DMS 273 treated with DMSO at 0.1 percent for 48 hours (cell line): Measurements from ENCODE around the gene CAPRIN1.
"Not testable (repeated sequence)": the region's sequence is repeated elsewhere in the genome, so short reads cannot be mapped to it uniquely, and the experiment has no call there.

Source experiments
- DNase-seq: peaks from one replicate; lab custom pipeline; 2025; lab: John Stamatoyannopoulos, UW

CAPRIN1 gene

DNA sequence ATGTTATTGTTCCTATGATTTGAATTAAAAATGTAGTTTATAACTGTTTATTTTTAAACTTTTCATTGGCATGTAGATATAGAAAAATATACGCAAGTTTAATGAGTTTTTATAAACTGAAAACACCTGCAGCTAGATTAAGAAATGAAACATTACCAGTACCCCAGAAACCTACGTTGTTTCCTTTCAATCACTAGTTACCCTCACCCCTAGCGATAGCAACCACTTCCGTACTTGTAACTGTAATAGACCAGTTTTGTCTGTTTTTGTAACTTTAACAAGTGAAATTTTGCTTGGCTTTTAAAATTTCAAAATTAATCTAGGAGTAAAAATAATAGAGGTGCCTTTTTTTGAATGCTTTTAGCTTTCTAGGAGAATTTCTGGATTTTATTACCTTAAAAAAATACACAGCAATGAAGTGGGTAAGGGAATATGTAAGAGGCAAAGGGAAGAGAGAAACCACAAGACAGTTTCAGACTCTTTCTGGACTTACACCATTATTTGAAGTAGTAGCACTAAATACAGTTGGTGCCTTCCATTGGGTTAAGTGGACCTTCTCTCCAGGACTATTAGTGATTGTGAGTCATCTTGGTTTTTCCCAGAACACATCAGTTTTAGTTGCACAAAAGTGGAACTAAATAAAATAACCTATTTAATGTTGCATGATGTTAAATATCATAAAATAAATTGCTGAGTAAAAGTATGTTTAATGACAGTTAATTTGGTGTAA is 35.2 kb downstream of the CAPRIN1 start:
- DNase-seq: no peak

DNA sequence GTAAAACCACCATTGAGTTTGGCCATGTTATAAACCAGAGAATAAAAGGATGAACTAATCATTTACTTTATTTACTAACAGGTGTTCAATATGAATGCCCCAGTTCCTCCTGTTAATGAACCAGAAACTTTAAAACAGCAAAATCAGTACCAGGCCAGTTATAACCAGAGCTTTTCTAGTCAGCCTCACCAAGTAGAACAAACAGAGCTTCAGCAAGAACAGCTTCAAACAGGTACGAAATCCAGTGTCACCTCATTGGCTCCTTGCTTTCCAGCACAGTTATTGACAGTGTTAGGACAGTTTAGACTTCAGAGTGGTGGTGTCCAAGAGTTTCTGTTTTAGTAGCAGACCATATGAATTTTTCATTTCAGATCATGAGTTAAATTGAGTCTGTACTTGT is 40.3 kb downstream of the CAPRIN1 start:
- DNase-seq: no peak

DNA sequence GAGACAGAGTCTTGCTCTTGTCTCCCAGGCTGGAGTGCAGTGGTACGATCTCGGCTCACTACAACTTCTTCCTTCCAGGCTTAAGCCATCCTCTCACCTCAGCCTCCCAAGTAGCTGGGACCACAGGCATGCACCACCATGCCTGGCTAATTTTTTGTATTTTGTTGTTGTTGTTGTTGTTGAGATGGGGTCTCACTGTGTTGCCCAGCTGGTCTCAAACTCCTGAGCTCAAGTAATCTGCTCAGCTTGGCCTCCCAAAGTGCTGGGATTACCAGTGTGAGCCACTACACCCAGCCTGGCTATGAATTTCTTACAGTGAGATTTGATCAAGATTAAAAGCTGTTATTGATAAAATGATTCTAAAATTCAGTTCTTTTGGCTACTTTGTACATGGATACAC is 43.4 kb downstream of the CAPRIN1 start:
- not testable (repeated sequence) for DNase-seq

DNA sequence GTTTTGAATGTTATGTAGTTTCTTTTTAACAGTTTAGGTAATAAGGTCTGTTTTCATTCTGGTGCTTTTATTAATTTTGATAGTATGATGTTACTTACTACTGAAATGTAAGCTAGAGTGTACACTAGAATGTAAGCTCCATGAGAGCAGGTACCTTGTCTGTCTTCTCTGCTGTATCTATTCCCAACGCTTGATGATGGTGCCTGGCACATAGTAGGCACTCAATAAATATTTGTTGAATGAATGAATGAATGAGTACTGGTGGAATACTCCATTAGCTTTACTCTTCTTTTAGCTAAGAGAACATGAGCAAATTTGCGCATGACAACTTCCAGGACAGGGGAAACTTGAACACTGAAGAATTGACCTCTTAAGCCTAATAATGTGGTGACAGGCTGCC is 47.3 kb downstream of the CAPRIN1 start:
- no peak for DNase-seq

DNA sequence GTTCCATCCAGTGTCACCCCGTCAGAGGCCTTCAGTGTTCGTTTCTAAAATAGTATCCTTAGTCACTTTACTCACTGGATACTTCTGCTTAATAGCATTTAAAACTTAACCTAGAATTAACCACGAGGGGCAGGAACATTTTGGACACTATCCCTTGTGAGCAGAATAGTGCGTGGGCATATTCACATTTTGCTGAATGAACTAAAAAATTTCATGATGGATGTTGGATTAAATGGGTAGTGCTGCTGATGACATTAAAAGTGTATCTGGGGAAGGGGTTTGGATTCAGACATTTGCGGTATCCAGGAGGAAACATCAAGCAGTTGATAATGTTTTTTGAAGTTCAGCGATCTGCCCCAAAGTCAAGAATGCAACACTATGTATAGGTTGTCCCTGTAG is 53.1 kb downstream of the CAPRIN1 start:
- DNase-seq: no peak

DNA sequence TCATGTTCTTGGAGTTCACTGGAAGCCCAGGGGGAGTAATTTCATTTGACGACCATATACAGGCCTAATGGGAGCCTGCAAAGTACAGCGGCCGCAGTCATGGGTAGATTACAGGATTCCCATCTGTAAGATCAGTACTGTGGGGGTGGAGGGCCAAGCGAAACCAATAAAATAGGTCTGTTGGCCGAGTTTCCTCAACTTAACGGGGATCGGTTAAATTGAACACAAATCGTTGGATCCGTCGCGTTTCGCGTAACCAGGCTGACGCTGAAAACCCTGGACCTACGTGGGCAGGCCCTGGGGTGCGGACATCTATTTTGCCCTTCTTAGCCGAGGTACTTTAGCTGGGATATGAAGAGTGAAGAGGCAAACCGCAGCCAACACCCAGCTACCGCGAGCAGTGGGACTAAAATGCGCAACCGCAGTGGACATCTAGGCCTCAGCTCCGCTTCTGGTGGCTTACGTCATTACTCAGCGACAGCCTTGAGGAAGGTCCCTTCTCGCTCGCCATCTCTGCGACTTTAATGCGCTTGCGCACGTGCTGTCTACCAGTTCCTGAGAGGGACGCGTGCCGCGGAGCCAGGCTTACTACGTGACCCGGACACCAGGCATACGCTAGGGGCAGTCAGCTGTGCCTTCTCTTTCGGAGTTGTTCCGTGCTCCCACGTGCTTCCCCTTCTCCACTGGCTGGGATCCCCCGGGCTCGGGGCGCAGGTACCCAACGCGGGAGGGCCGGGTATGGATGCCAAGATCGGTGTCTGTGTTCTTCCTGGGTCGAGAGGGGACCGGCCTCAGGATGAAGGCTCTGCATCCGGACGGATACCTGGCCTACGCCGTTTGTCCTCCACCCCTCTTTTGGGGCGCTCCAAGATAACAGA is 53.8 kb downstream of the CAPRIN1 start, which contains the start of gene NAT10:
NAT10 (plus strand) TSS at position 551 of the 878 bp plus-strand sequence. CDS start 2,597 bp downstream, outside the sequence.
- DNase-seq: peak; percentile 93

DNA sequence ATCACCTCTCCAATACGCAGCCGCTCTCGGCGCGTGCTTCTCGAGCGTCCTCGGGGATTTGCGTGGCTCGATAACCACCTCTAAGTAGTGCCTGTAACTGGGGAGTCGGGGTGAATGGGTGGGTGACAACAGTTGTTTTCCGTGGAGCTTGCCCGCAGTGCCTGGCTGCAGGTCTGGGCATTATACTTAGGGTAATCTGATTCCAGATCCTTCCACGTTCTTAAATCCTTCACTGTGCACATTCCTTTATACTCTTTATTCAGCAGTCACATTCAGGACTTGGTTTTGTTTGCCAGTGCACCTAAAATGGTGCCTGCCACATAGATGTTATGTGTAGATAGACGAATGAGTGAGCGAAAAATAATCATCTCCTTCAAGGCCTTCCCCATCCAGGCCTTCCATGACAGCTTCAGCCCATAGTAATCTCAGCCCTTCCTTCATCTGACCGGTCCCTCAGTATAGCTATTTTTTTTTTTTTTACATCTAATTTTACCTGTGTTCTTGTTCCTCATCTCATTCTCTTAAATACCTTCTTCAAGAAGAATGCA is 54.5 kb downstream of the CAPRIN1 start:
- DNase-seq: no peak

DNA sequence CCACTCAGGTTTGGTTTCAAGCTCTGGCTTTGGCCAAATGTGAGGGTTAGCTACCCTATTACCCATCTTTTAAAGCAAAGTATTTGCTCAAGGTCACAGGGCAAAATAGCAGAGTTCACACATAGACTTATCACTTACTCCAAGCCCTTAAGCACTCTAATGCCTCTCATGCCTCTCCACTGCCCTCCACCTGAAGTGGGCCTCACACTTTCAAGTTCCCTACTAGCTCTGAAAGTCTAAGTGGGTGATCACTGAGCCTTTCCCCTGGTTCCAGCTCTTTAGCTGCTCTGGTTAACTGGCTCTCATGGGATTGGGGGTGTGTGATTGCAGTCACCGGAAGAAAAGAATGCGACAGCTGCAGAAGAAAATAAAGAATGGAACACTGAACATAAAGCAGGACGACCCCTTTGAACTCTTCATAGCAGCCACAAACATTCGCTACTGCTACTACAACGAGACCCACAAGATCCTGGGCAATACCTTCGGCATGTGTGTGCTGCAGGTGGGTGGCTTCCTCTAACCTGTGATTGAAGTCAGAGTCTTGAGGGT is 60.3 kb downstream of the CAPRIN1 start:
- DNase-seq: no peak

DNA sequence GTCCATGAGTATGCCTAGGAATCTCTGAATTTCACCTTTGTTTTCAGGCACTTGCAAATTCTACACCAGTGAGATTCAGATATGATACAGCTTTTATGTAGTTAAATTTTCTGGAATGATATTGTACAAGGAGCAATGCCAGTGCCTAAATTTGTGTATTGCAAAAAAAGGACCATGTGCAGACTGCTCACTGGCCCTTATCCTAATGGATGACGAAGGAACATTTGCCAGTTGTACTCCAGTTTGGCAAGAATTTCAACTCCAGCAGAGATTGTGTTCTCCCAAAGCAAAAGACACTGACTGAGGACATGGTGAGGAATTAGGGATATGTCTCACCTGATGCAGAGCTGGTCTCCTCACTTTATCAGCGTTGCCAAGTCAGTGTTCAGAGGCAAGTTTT is 62.5 kb downstream of the CAPRIN1 start:
- no peak for DNase-seq

DNA sequence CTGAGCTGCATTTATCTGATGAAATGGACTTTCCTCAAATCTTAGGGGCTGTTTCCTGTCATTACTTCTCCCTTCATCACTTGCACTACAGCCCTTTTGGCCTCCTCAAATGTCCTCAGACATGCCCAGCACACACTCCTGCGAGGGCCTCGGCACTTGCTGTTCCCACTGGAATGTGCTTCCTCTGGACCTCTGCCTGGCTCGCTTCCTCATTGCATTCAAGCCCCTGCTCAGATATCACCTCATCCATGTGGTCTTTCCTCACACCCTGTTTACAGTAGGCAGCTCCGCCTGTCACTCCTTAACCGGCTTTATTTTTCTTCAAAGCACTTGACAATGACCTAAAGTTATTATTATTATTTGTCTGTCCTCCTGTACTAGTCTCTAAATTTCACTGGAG is 62.9 kb downstream of the CAPRIN1 start:
- no peak for DNase-seq

DNA sequence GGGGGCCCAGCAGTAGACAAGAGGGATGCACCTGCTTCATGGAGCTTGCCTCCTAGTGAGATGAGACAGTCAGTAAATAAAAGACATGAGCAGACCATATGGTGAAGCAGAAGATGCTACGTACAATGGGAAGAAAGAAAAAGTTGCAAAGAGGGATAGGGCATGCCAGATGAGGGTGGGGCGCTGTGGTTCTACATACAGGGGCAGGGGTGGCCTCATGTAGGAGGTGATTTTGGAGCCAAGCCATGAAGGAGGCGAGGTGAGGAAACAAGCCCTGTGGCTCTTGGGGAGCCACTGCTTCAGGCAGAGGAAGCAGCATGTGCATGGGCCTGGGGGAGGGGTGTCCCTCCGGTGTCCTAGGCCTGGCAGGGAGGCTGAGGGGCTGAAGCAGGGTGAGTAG is 69.1 kb downstream of the CAPRIN1 start:
- no peak for DNase-seq

DNA sequence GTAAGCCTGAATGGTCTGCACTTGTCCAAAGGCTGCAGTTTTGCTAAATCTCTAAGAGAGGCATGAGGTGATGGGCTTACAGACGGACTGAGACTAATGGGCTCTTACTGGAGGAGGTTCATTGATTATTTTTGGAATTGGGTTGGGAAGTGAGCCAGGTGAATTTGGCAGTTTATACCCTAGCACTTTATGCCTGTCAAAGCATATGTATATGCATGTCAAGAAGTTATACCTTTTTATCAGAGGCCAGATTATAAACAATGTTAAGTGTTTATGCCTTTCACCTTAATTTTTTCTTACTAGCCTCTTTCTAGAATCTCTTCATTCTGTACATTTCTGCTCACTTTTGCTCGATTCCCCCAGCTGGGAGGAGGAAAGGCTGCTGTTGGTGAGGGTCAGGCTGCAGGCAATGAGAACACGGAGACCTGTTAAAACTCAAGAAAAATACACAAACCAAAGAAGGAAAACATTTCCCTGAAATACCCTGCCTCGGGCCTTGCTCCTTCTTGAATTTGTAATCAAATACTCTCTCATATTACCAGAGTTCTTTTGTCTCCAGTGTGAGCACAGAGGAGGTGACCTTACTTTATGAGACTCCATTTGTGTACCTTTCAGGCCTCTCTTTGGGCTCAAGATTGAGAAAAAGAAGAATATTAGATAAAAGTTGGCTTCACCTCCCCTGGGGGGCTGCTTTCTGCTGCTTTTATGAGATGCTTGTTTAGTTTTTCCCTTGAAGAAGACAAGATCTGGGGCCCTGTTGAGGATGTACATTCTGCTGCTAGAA is 73.5 kb downstream of the CAPRIN1 start:
- no peak for DNase-seq

DNA sequence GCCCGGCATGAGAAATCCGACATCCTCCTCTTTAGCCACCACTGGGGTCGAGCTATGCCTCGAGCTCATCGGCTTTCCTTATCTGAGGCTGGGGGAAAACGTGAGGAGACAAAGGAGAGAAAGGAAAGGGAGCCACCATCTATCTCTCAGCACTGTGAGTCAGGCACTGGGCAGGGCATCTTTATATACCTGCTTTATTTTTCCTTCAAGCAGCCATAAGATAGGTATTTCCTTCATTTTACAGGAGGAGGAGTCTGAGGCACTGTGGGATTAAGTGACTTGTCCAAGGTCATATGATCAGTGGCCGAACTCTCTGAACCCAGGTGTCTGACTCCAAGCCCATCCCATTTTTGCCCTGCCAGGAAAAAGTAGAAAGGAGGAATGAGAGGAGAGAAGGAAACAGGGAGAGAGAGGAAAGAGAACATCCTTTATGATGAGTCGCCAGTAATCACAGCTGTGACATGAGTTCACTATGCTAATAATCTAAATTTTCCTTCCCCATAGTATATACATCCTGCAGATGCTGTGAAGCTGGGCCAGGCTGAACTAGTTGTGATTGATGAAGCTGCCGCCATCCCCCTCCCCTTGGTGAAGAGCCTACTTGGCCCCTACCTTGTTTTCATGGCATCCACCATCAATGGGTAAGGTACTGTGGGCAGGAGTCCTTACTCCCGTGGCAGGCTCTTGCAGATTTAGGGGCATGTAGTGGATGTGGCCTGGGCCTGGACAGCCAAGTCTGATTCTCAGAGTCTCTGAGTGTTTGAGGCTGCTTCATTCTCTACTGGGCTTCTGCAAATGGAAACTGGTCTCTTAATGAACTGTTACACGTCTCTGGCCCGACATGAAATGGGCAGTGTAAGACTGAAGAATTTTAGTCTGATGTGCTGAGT is 75.7 kb downstream of the CAPRIN1 start:
- no peak for DNase-seq

DNA sequence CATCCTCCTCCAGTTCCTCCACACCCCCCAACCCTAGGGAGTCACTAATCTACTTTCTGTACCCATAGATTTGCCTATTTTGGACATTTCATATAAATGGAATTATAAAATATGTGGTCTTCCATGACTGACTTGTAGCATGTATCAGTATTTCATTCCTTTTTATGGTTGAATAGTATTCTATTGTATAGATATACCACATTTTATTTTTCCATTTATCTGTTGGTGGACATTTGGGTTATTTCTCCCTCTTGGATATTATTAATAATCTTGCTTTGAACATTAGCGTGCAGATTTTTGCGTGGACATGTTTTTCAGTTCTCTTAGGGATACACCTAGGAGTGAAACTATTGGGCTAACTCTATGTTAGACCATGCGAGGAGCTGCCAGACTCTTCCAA is 77.3 kb downstream of the CAPRIN1 start:
- no peak for DNase-seq

DNA sequence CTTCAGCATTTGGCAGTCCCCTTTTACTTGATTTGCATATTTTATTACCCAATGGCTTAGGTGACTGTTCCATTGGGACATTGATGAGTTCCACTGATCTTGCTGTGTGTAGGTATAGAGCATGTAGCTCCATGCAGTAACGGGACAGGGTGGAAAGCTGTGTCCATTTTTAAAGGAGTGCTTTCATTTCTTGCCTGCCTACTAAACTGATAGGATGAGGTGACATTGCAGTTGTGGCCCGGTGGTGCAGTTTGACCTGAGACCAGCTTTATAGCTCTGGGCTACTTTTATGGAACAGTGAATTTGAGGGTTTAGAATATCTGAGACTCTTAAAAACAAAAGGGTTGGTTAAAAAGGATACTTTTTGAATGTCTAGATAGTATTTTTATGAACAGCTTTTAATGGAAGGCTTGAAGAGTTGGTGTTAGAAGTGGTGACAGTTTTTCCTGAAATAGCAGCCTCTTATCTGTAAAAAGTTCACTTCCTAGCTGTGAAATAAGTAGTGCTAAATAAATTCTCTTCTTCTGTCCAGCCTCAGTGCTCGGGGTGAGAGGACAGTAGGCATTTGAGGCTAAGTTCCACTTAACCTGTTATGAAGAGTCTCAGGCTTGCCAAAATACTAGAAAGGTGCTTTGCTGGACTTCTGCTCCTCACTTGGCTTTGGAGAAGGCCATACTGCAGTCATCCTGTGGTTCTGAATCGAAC is 80.9 kb downstream of the CAPRIN1 start:
- DNase-seq: no peak

DNA sequence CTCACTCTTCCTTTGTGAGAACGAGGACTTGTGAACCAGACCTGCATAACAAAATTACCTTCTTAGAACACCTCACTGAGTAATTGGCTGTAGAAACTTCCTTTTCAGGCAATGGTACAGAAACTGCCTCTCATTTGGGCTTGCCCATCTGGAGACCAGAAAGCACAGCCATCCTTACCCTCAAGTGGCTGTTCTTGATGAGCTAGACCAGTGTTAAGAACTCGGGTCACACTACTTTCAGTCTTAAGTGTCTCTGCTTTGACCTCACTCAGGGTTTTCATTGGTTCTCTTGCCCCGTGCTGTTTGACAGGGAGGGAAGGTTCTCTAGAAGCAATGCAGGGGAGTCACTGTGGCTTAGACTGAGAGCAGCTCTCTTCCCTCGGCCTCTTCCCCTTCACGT is 83.2 kb downstream of the CAPRIN1 start:
- no peak for DNase-seq

DNA sequence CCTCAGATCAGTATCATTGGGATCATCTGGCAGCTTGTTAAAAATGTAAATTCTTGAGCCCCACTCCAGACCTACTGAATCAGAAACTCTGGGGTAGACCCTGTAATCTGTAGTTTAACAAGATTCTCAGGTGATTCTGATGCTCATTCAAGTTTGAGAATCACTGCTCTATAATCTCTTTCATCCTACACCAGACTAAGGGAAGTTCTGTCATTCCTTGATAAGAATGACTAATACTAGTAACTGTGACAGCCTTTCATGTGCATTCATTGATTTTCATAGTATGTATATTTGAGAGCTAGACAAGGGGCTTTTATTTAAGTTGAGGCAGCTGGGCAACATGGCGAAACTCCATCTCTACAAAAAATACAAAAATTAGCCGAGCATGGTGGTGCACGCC is 83.9 kb downstream of the CAPRIN1 start:
- DNase-seq: no peak

DNA sequence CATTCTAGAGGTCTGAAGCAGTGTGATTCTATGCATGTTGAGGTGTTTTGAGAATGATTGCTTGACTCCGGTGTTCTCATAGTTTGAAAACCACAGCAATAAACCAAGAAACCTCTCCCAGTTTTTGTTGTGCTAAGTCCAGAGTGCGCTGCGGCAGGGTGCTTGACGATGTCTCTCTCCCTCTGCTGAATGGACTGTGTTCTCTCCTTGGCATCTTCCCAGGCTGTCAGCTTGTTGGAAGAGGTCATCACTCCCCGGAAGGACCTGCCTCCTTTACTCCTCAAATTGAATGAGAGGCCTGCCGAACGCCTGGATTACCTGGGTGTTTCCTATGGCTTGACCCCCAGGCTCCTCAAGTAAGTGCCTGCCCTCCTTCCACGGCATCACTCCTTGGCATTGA is 84.9 kb downstream of the CAPRIN1 start:
- DNase-seq: no peak

DNA sequence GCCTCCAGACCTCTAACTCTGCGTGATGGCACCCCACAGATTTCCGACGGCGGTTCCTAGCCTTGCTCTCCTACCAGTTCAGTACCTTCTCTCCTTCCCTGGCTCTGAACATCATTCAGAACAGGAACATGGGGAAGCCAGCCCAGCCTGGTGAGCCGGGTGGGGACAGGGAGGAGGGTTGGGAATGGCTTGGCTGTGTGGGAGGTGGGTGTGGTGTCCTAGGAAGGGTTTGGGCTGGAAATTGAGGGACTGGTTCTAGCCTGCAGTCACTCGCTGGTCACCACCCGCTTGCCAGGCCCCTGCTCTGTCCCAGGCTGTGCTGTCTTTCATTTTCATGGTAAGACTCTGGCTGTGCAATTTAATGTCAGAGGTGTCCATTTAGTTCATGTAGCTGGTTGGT is 87.8 kb downstream of the CAPRIN1 start:
- no peak for DNase-seq

DNA sequence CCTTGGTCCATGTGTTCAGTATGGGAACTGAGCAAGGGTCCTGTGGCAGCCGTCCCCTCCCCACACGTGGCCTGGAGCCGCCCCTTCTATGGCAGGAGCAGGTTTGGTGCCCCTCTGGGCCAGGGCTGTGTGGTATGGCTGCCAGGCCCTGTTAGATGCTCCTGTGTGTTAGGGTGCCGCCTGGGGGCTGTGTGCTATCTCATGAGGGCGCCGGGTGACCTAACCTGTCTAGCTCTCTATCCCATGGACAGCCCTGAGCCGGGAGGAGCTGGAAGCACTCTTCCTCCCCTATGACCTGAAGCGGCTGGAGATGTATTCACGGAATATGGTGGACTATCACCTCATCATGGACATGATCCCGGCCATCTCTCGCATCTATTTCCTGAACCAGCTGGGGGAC is 88.6 kb downstream of the CAPRIN1 start:
- DNase-seq: no peak
